HEK293T (cell line): Measurements from ENCODE around the gene FZD7.

Source experiments
- CTCF ChIA-PET: fragments of 350-600 bp; formaldehyde crosslinking; extraction: SDS; loops from one replicate; lab custom pipeline; 2021; ENCODE audit warnings: antibody characterized with exemption, inconsistent platforms; lab: Yijun Ruan, JAX
- POLR2A ChIA-PET: fragments of 350-600 bp; formaldehyde crosslinking; extraction: SDS; loops from one replicate; lab custom pipeline; 2020; ENCODE audit warnings: antibody characterized with exemption, inconsistent platforms; lab: Yijun Ruan, JAX
- DNase-seq: peaks from one replicate; pipeline ENCODE4 v3.0.0; 2012; ENCODE audit warnings: mixed read lengths; ENCODE audit errors: extremely low spot score
- ARNT ChIP-seq: fragments of 450-650 bp; IDR thresholded peaks from 2 replicates; pipeline ENCODE4 v1.6.1; 2017; ENCODE audit warnings: mild to moderate bottlenecking
- BHLHE40 ChIP-seq: fragments of 450-650 bp; IDR thresholded peaks from 2 replicates; pipeline ENCODE4 v1.6.1; 2016; ENCODE audit warnings: mild to moderate bottlenecking, moderate library complexity, borderline replicate concordance
- CTBP1 ChIP-seq: fragments of 450-650 bp; IDR thresholded peaks from 2 replicates; pipeline ENCODE4 v1.6.1; 2016; ENCODE audit warnings: borderline replicate concordance
- ELF4 ChIP-seq: fragments of 450-650 bp; IDR thresholded peaks from 2 replicates; pipeline ENCODE4 v1.6.1; 2017; ENCODE audit warnings: antibody characterized with exemption
- FOXA1 ChIP-seq: fragments of 450-650 bp; IDR thresholded peaks from 2 replicates; pipeline ENCODE4 v1.6.1; 2016; ENCODE audit warnings: mild to moderate bottlenecking
- FOXK2 ChIP-seq: fragments of 450-650 bp; IDR thresholded peaks from 2 replicates; pipeline ENCODE4 v1.6.1; 2016; ENCODE audit warnings: mild to moderate bottlenecking
- FOXM1 ChIP-seq: fragments of 450-650 bp; IDR thresholded peaks from 2 replicates; pipeline ENCODE4 v1.6.1; 2017; ENCODE audit warnings: mild to moderate bottlenecking, borderline replicate concordance
- HDGF ChIP-seq: fragments of 450-650 bp; IDR thresholded peaks from 2 replicates; pipeline ENCODE4 v1.6.1; 2017; ENCODE audit warnings: antibody characterized with exemption, borderline replicate concordance
- L3MBTL2 ChIP-seq: fragments of 450-650 bp; conservative IDR thresholded peaks from 2 replicates; pipeline ENCODE4 v1.6.1; 2016; ENCODE audit warnings: mild to moderate bottlenecking
- LEF1 ChIP-seq: fragments of 450-650 bp; IDR thresholded peaks from 2 replicates; pipeline ENCODE4 v1.6.1; 2017; ENCODE audit warnings: mild to moderate bottlenecking, borderline replicate concordance
- NFRKB ChIP-seq: fragments of 450-650 bp; IDR thresholded peaks from 2 replicates; pipeline ENCODE4 v1.6.1; 2016; ENCODE audit warnings: mild to moderate bottlenecking, moderate library complexity
- PKNOX1 ChIP-seq: fragments of 450-650 bp; IDR thresholded peaks from 2 replicates; pipeline ENCODE4 v1.6.1; 2016
- SP1 ChIP-seq: fragments of 450-650 bp; IDR thresholded peaks from 2 replicates; pipeline ENCODE4 v1.6.1; 2017
- SUZ12 ChIP-seq: fragments of 450-650 bp; IDR thresholded peaks from 2 replicates; pipeline ENCODE4 v1.6.1; 2016; ENCODE audit warnings: mild to moderate bottlenecking
- TARDBP ChIP-seq: fragments of 450-650 bp; IDR thresholded peaks from 2 replicates; pipeline ENCODE4 v1.6.1; 2016
- ZNF384 ChIP-seq: fragments of 450-650 bp; IDR thresholded peaks from 2 replicates; pipeline ENCODE4 v1.6.1; 2016

The FZD7 gene

GRCh38 chr2:201999279-201999678 lies 34.4 kb upstream of the FZD7 start:
- no peak for TF ChIP-seq PKNOX1
- no peak for TF ChIP-seq SP1
- TF ChIP-seq NFRKB: no peak
- TF ChIP-seq CTBP1: no peak
- no peak for TF ChIP-seq FOXA1
- TF ChIP-seq ELF4: no peak
- no peak for TF ChIP-seq TARDBP
- TF ChIP-seq HDGF: no peak
- TF ChIP-seq ARNT: no peak
- TF ChIP-seq L3MBTL2: no peak
- TF ChIP-seq LEF1: no peak
- TF ChIP-seq BHLHE40: no peak
- no peak for TF ChIP-seq FOXK2
- TF ChIP-seq FOXM1: no peak
- TF ChIP-seq ZNF384: no peak
- no peak for TF ChIP-seq SUZ12
- no peak for DNase-seq
- ChIA-PET CTCF (no interaction called here), POLR2A (no interaction called here)

GRCh38 chr2:202001826-202002225 lies 31.8 kb upstream of the FZD7 start:
- TF ChIP-seq SP1 (no peak), ELF4 (no peak), BHLHE40 (no peak), TARDBP (no peak), SUZ12 (no peak), ZNF384 (no peak), FOXK2 (no peak), LEF1 (no peak), PKNOX1 (no peak), HDGF (no peak), FOXM1 (no peak), NFRKB (no peak)
- ChIA-PET POLR2A (no interaction called here), CTCF (no interaction called here)
- DNase-seq: no peak

GRCh38 chr2:202002381-202002780 lies 31.3 kb upstream of the FZD7 start:
- POLR2A ChIA-PET: no interaction called here
- CTCF ChIA-PET: no interaction called here
- DNase-seq: no peak
- no peak for TF ChIP-seq FOXK2

- CTCF ChIA-PET: interaction anchor here (0.6 kb wide), 1 partner anchor 19 kb away, joined by 3 read pairs; no protein-coding TSS in a partner anchor
- POLR2A ChIA-PET: interaction anchor here (0.8 kb wide), 1 partner anchor 9 kb away, joined by 3 read pairs; no protein-coding TSS in a partner anchor
- TF ChIP-seq CTBP1 (no peak), PKNOX1 (no peak), L3MBTL2 (no peak), FOXK2 (no peak), LEF1 (no peak), ARNT (no peak), BHLHE40 (no peak)
- DNase-seq: no peak
Observed at GRCh38 chr2:202005272-202005887, 28.3 kb upstream of the FZD7 start.

GRCh38 chr2:202006301-202006700 lies 27.4 kb upstream of the FZD7 start:
- CTCF ChIA-PET: interaction anchor here (0.6 kb wide), 1 partner anchor 20 kb away, joined by 3 read pairs; no protein-coding TSS in a partner anchor
- DNase-seq: no peak
- POLR2A ChIA-PET: no interaction called here
- TF ChIP-seq TARDBP (no peak), L3MBTL2 (no peak), PKNOX1 (no peak), NFRKB (no peak), LEF1 (no peak), CTBP1 (no peak), FOXM1 (no peak), BHLHE40 (no peak), ELF4 (no peak), FOXK2 (no peak), SUZ12 (no peak), ZNF384 (no peak), ARNT (no peak), FOXA1 (no peak), HDGF (no peak), SP1 (no peak)

- ChIA-PET CTCF (no interaction called here), POLR2A (no interaction called here)
- TF ChIP-seq SP1 (no peak), FOXM1 (no peak), HDGF (no peak), LEF1 (no peak), CTBP1 (no peak), TARDBP (no peak), SUZ12 (no peak), ZNF384 (no peak), ELF4 (no peak), FOXK2 (no peak), L3MBTL2 (no peak), NFRKB (no peak)
- no peak for DNase-seq
Observed at GRCh38 chr2:202007015-202007982, 26.4 kb upstream of the FZD7 start.
